ENCODE results near the gene ARX.

ARX gene

DNA sequence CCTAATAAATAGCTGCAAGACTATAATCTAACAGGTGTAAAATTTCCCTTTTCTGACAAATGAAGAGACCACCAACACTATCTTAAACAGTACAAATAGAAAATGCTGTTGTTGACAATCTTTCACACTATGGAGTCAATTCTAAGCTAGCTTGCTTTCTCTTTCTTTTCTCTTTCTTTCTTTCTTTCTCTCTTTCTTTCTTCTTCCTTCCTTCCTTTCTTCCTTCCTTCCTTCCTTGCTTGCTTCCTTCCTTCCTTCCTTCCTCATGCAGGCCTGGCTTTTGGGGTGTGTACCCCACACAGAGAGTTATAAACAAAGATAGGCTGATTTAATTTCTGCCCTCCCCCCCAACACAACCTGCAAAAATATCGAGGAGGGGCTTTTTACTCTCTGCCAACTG lies 8.1 kb upstream of the ARX start:
- in situ Hi-C loops (cut with HindIII; ENCODE audit: low sequenced_read_pairs): no loop called here
- no peak for DNase-seq (ENCODE audit: low read depth)
- H3K4me3 ChIP-seq (ENCODE audit: low read depth, low read length): no peak overlapping the region
- TF ChIP-seq, protein P1, sequence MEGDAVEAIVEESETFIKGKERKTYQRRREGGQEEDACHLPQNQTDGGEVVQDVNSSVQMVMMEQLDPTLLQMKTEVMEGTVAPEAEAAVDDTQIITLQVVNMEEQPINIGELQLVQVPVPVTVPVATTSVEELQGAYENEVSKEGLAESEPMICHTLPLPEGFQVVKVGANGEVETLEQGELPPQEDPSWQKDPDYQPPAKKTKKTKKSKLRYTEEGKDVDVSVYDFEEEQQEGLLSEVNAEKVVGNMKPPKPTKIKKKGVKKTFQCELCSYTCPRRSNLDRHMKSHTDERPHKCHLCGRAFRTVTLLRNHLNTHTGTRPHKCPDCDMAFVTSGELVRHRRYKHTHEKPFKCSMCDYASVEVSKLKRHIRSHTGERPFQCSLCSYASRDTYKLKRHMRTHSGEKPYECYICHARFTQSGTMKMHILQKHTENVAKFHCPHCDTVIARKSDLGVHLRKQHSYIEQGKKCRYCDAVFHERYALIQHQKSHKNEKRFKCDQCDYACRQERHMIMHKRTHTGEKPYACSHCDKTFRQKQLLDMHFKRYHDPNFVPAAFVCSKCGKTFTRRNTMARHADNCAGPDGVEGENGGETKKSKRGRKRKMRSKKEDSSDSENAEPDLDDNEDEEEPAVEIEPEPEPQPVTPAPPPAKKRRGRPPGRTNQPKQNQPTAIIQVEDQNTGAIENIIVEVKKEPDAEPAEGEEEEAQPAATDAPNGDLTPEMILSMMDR (IDR thresholded peaks at IDR 0.05; ENCODE audit: low read depth, low read length, missing control alignments): no peak

DNA sequence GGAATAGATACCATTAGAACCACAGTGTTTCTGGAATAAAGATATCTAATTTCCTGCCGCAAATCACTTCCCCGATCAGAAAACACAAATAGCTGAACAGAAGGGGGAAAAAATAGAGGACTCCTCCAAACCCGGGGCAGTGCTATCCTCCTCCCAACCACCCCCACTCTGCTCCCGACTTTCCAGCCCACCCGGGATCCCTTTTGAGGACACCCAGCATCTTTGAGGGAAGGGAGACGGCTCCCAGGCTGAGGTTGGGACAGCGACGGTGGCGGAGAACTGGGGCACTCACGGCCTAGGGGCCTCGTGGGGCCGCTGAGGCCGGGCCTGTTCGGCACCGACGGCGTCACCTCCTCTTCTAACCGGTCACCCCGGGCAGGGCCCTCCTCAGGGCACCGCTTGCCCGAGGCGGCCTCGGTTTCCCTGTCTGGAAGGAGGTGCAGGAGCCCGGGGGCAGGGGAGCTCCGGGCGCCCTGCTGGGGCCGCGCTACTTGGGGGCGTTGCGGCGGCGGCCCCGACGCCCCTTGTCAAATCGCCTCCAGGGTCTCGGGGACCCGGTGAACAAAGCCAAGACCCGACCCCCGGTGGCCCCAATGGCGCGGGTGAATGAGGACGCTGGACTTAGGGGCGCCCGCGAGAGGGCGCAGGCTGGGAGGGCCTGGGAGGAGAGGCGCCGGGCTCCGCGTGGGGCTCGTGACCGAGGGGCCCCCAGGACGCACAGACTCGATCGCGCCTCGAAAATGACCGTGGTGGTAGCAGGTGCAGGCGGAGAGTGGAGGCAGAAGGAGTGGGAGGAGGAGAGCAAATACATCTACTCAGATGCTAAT lies 6.9 kb upstream of the ARX start:
- no peak overlapping the region for H3K4me3 ChIP-seq (ENCODE audit: low read depth, low read length)
- no peak for DNase-seq (ENCODE audit: low read depth)
- TF ChIP-seq, protein P1 (IDR thresholded peaks at IDR 0.05; ENCODE audit: low read depth, low read length, missing control alignments): peak; percentile 22
- in situ Hi-C loops (cut with HindIII; ENCODE audit: low sequenced_read_pairs): no loop called here

- TF ChIP-seq, protein P1 (IDR thresholded peaks at IDR 0.05; ENCODE audit: low read depth, low read length, missing control alignments): peak; percentile 53
- H3K4me3 ChIP-seq (ENCODE audit: low read depth, low read length): no peak overlapping the region
- in situ Hi-C loops (cut with HindIII; ENCODE audit: low sequenced_read_pairs): no loop called here
- DNase-seq (ENCODE audit: low read depth): no peak
These were observed 5.2 kb upstream of the ARX start for GRCh38 chrX:25020905-25021449.

- no peak for DNase-seq (ENCODE audit: low read depth)
- in situ Hi-C loops (cut with HindIII; ENCODE audit: low sequenced_read_pairs): no loop called here
- TF ChIP-seq, protein P1 (IDR thresholded peaks at IDR 0.05; ENCODE audit: low read depth, low read length, missing control alignments): no peak
- H3K4me3 ChIP-seq (ENCODE audit: low read depth, low read length): no peak overlapping the region
These were observed 4.7 kb upstream of the ARX start for GRCh38 chrX:25020391-25020904.

GRCh38 chrX:25019707-25020390 lies 4.1 kb upstream of the ARX start:
- no peak overlapping the region for H3K4me3 ChIP-seq (ENCODE audit: low read depth, low read length)
- TF ChIP-seq, protein P1 (IDR thresholded peaks at IDR 0.05; ENCODE audit: low read depth, low read length, missing control alignments): no peak
- no peak for DNase-seq (ENCODE audit: low read depth)
- in situ Hi-C loops (cut with HindIII; ENCODE audit: low sequenced_read_pairs): no loop called here

DNA sequence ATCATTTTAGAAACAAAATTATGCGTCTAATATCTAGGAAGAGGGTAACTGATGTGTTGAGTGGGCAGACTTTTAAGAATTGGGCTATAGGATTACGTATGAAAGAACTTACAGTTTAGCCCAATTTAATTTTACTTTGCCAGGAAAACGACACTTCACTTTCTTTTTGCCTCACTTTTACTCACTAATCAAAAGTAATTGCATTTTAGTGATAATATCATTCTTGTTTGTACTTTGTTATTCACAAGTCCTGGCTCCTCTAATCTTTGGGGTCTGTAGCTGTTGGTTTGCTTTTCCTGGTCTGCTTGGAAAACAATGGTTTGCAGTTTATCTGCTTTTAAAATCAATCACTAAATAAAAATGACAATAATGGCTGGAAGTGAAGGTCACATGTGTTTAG lies 2.9 kb upstream of the ARX start:
- no peak for DNase-seq (ENCODE audit: low read depth)
- in situ Hi-C loops (cut with HindIII; ENCODE audit: low sequenced_read_pairs): no loop called here
- TF ChIP-seq, protein P1 (IDR thresholded peaks at IDR 0.05; ENCODE audit: low read depth, low read length, missing control alignments): no peak
- H3K4me3 ChIP-seq (ENCODE audit: low read depth, low read length): no peak overlapping the region

All from astrocyte of the cerebellum (primary cell).